ACHN (cell line): ENCODE results near the gene PAX8.
A peak's percentile ranks its signal among the peaks of the same experiment; 100 is the strongest.
"Not testable (repeated sequence)": the region's sequence is repeated elsewhere in the genome, so short reads cannot be mapped to it uniquely, and the experiment has no call there.

ENCODE experiments used
- DNase-seq: peaks from one replicate; pipeline ENCODE4 v3.0.0-alpha.2; 2015
- in situ Hi-C: cut with HindIII; loops from 2 replicates; pipeline ENCODE4 v1.10.0; 2017; ENCODE audit warnings: low sequenced_read_pairs, low pct_ligation_motif_present, low pct_unique_long_range_greater_than_20kb

Gene PAX8

DNA sequence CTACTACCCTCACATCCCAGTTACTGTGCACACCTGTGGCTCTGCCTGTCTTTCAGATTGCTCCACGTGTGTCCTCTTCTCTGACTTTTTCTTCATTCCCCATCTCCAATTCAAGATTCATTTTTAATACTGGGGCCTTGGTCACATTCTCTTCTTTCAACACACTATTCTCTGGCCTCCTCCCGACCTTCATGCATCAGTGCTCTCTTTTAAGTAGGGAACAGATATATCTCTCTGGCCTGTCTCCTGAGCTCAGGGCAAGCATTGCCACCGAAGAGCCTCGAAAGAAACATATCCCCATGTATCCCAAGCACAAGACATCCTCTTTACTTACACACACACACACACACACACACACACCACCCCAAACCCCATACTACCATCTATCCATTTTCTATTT is 21.6 kb upstream of the PAX8 start:
- no peak for DNase-seq
- in situ Hi-C loops: no loop called here

DNA sequence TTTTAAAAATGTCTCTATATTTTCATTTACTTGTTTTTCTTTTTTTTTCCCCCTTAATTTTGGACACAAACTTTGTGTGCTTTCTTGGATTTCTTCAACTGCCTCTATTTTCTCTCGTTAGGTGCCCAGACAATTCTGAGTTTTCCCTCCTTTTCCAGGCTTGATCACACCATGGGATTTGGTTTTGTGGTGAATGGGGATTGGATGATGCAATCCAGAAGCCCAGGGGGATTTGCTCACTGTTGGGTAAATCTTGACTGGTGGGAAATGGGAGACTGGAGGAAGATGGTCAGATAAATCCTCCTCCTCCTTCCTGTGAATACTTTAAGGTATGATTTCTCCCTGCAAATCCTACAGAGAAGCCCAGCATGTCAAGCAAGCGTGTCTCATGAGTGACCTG is 19.5 kb upstream of the PAX8 start:
- DNase-seq: no peak
- in situ Hi-C loops: no loop called here

DNA sequence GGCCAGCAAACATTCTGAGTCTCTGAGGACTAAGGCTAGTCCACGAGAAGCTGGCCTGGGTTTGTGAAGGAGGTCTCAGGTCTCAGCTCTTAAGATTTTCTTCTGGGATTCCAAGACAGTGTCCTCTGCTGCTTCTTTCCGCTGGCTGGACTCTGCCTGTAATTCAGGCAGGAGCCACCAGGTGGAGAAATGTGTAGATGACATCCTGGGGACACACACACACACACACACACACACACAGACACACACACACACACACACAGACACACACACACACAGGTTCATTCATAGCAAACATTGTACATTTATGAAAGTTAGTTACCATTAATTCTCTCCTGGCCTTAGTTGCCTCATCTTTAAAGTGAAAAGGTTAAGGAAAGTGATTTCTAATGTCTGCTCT is 18.9 kb upstream of the PAX8 start:
- in situ Hi-C loops: not testable (repeated sequence)
- DNase-seq: peak; percentile 35

DNA sequence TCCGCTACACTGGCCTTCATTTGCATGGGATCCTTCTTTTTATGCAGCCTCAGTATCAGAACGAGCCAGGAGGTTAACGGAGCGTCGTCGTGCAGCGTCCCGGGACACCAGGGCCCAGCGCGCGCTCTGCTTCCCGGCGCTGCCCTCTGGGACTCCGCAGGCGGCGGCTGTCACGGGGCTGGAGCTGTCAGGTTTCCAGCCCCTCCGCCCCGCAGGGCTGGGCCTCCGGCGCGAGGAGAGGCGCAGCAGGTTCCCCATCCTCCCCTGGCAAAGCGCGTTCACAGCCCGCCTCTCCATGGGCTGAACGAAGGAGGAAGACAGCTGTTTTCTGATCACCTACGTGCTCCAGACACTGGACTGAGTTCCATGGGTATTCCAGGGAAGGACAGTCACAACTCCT is 12.5 kb upstream of the PAX8 start:
- in situ Hi-C loops: no loop called here
- no peak for DNase-seq

DNA sequence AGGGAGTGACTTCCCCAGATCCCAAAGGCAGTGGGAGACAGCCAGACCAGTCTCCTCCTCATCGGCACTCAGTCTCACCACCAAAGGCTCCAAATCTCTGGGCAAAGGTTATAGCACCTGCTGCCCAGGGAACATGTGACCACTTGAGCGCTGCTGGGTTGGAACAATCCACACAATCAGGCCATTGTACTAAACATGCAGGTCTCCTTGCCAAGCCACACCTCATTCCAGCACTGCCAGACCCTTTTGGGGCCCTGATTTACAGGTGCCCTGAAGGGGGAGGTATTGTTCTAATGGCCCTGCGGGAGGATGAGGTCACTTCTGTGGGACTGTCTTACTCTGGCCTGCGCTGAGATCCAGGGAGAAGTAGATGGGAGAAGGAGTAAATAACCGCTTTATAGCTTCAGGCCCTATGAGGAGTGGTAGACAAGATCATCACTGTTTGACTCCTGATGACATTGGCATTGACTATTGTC is 10.0 kb upstream of the PAX8 start:
- DNase-seq, in situ Hi-C loops: not testable (repeated sequence)

DNA sequence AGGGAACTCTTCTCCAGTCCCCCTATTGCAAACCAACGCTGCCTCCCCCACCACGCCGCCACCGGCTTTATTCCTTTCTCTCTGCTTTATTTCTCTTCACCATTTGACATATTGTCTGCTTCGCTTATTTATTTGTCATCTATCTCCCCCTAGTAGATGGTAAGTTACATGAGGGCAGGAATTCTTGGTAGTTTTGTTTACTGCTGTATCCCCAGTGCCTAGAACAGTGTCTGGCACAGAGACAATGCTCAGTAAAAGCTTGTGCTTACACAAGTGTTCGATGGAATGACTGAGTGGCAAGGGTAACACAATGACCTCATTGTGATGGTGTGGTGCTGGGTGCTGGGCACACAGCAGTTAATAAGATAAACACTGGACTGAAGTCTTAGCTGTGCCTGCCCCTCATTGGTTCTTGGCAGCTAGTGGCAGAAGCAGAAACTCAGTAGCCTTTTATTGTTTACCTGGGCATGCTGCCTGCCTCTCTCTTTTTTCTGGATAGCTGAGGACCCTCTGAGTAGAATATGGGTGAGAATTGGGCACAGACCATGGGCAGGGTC is 9.5 kb upstream of the PAX8 start:
- in situ Hi-C loops, DNase-seq: not testable (repeated sequence)

DNA sequence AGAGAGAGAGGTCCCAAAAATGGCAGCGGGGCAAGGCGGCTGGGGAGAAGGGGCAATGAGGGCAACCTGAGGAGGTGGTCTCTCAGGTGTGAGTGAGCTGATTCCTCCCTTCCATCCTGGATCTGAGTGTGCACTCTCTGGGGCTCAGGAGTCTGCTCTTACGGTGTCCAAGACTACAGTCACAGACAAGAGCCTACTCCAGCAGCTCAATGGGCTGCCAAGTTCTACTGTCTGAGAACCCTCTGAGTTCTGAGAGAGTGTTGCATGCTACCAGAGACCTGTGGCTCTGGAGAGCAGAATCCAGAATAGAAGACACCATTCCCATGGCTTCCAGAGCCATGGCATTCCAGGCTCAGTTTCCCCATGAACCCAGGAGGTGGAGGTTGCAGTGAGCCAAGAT is 7.1 kb upstream of the PAX8 start:
- DNase-seq: no peak
- in situ Hi-C loops: no loop called here

DNA sequence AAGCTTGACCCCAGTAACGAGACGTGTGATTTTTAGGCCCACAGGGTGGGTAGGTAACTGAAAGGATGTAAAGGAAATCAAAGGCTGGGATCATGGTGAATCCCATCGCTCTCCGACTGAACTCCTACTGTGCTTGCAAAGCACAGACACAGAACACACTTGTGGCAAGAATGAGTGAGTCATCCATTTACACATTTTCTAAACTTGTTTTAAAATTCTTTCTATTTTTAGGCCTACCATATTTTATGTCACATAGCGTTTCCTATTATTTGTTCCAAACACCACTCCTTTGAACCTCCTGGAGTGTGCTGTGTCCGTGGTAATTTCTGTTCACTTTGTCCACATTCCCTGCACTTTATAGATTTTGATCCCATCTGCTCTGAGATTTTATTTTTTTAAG is 6.3 kb upstream of the PAX8 start:
- in situ Hi-C loops: not testable (repeated sequence)
- peak; percentile 50 for DNase-seq

DNA sequence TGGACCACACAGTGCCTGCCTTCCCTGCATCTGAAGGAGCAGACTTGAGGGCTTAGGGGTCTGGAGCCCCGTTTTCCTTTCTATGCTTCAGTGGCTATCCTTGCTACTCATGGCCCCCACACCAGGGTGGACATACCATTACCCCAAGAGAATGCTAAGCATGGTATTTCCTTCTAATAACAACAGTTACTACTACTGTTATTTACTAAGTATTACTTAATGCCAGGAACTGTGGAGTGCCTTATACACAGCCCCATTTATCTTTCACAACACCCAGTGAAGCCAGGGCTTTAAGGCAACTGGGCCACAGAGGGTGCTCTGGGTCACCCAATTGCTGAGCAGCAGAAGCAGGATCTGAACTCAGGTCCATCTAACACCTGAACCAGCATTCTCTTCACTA is 5.8 kb upstream of the PAX8 start:
- in situ Hi-C loops: no loop called here
- DNase-seq: peak; percentile 30

DNA sequence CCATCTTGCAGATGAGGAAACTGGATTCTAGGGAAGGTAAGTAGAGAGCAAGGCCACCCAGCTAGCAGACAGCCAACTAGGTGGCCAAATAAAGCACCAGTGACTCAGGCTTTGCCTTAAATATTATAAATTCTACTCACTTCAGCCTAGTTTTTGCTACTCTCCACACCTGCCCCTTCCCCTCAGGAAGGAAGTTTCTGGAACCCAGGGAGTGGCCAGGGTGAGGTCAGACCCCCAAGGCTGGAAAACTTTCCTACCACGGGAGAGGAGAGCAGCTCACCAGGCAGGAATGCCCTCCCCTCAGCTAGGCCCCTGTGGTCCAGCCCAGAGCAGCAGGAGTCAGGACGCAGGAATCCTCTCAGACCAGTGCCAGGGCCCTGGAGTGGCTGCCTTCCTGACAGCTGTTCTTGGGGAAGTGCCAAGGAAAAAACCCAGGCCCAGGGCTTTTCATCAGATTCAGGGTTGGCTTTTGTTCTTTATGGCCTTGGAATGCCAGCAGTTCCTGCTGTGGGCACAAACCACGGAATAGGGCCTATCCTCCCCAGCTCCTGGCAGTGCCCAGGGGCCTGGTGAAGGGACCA is 5.1 kb upstream of the PAX8 start:
- in situ Hi-C loops: no loop called here
- DNase-seq: peak; percentile 98

DNA sequence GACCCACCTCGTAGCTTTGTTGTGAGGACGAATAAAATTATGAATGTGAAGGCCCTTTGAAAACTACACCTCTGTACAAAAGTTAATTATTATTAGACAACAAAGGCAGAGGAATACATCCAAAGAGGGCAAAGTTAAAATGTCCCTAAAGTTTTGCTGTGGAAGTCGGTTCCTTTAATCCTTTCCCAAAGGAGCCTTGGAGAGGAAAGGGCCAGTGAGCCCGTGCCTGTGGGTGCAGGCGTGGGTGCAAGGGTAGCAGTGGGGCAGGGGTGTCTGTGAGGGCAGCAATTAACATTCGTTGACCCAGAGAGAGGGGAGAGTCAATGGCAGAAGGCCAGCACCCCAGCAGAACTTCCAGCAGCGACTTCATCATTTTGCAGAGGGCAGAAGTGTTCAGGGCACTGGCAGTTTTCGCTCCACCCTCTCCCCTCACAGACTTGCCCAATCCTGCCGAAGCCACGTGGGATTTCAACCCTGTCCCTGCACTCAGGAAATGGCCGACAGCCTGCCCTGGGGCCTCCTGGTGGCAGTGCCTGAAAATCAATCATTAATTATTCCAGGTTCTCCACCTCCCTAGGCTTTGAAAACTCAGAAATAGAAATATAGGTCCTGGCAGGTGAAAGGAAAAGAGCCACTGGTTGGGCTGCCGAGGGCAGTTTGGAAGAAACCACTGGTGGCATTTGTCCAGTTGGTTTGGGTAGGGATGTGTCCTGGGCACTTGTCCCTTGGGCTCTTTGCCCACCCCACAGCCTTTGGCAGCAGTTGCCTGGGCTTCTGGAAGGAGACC is 4.2 kb upstream of the PAX8 start:
- peak; percentile 99 for DNase-seq
- in situ Hi-C loops: no loop called here

DNA sequence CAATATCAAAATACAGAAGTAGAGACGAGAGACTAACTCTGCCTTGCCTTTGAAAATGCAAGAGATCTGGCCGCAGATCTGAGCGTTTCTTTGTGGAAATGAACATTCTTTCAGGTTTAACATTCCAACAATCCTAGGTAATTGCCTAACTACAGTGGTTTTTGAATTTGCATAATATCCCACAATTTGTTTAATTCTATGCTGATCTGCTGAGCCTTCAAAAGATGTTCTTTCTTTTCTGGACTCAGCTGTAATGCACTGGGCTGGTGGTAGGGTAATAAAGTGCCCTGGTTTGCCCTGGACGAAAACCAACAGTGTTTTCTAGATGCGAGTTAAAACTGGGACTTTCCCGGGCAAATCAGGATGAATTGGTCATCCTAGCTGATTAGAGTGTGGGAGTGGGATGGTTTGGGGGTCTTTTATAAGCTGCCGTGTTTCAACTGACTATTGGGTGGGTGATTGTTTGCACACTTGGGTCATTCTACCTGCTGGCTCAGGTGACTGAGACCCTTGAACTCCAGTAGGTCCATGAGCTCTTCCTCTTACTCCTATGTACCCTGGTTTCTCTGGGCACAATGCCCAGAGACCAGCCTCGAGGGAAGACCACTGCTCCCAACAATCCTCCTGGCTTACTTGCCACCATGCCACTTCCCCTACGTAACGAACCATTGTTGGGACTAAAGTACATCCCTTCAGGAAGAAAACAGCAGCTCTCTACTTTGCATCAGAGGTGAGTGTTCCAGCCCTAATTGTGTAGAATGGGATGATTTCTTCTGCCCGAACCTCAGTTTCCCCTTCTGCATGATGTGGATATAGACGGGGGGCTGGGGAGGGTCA is 3.4 kb upstream of the PAX8 start:
- in situ Hi-C loops: no loop called here
- DNase-seq: peak; percentile 48

DNA sequence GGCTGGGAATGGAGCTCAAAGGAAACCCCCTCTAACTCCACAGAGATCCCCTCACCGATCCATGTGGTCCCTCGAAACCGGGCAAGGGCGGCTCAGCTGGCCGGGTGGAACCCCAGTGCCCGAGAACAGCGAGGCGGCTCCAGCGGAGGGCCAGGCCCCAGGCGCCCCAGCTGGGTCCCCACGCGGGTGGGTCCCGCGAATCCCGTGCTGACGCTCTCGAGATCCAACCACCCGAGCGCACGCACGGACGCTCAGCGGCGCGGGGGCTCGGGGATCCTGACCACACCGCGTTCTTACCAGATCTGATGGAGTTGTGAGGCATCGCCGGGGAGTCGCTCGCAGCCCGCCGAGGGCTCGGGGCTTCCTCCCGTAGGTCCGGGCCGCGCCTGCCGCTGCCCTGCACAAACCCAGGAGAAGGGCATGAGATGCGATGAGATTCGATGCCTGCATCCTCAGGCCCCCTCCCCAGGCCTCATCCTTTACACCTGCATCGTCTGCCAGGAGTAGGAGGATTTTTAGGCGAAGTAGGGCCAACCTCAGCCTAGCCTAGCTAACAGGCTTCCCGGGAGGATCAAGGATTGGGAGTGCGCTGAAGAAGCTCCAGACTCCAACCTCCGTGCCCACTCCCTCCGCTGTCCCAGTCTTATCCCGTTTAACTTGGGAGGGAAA is 514 bp downstream of the PAX8 start:
- DNase-seq: no peak
- in situ Hi-C loops: no loop called here

DNA sequence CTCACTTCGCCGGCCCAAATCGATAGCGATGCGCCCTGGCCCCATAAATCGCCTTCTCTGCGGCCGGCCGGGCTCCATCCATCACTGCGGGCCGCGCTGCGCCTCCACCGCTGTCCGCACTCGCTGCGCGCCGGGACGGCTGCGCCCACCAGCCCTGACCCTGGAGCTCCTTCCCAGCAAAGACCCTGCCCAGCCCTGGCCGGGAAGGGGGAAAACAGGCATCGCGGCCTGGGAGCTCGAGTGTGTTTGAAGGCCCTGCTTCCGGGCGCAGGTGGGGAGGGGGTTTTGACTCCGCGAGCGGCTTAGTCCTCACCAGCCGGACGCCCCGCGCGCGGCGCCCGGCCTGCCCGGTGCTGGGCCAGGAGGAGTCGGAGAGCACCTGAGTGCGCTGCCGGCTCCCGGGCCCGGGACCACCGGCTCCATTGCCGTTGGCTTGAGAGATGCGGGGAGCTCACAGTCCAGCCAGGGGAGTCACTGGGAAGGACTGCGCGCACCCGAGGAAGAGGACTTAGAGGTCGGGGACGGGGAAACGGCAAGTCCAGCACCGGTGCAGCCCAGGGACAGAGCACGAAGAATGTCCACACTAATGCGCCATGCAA is 1.1 kb downstream of the PAX8 start:
- in situ Hi-C loops: no loop called here
- DNase-seq: no peak

DNA sequence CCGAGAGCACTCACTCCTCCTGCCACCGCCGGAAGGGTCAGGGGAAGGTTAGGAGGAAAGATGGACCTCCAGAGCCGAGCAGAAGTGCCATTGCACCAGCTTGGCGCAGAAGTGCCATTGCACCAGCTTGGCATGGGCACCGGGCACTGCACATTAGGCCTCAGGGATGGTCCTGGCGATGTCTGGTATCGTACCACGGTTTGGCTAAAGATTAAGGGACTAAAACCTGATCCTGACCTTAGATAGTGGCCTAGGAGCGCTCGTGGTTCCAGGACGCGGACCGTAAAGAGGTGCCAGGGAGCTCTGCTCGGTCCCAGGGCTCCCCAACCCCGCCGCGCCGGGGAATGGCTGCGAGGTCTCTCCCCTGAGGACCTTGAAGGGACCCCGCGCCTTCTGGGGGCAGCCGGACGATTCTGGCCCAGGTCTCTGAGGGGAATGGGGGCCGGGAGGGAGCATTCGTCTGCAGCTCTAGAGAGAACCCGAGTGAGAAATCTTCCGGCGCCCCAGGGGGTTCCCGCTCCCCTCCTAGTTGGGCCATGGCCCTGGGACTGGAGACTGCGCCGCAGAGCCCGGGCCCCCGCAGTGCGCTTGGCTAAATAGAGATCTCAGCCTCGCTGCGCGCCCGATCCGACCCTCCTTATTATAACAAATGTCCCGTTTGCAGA is 1.8 kb downstream of the PAX8 start:
- in situ Hi-C loops: no loop called here
- DNase-seq: peak; percentile 31

DNA sequence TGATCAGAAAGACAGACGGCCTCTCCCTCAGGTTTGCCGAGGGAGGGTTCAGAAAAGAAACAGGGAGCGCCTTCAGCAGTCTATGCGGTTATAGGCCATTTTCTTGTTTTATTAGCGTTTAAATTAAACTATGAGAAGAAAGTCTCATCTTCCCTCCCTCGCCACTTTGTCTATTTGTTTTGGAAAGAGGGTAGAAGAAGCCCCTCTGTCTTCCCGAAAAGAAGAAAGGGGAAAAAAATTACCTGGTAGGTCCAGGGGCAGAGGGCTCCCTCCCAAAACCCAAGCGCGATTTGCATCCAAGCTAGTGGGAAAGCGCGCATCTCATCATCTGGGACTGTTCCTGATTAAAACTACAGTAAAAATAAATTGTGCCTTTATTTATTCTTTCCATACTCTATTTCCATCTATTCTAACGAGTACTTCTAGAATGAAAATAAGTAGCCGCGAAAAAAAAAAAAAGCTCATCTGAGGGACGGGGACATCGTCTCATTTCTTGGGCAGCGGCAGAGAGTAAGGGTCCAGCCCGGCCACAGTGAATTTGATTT is 2.4 kb downstream of the PAX8 start:
- in situ Hi-C loops: no loop called here
- DNase-seq: no peak

DNA sequence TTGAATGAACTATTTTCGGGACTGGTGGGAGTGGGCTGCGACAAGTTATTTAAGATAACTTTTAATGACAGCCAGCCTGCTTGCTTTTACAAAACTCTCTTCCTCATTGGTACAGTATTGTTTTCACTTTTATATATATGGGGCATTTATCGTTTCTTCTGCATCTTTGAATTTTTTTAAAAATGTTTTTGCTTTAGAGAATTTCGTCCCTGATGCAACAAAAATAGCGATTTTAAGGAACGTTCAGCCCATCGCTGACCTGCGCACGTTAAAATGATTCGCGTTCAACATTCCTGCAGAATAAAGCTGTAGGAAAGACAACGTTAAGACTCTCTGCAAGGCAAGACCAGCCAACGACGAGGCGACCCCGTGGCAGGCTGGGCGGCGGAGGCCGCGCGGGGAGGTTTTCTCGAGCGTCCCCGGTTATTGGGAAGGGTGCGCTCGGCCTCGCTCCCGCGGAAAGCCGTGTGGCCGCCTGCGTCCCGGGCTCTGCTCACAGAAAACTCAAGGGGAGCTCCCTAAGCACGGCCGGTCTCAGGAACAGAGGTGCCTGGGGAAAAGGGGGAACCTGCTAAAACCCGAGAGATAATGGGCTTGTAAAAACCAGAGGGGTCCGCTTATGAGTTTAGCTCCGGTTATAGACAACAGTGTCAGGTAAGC is 3.0 kb downstream of the PAX8 start:
- no peak for DNase-seq
- in situ Hi-C loops: no loop called here
